EH (cell line): ENCODE data around the gene TMEM255B.
"Not testable (repeated sequence)": the region's sequence is repeated elsewhere in the genome, so short reads cannot be mapped to it uniquely, and the experiment has no call there.

Experiments used
- DNase-seq: peaks from one replicate; pipeline ENCODE4 v3.0.0-alpha.2; 2015; ENCODE audit warnings: low read depth

TMEM255B gene

DNA sequence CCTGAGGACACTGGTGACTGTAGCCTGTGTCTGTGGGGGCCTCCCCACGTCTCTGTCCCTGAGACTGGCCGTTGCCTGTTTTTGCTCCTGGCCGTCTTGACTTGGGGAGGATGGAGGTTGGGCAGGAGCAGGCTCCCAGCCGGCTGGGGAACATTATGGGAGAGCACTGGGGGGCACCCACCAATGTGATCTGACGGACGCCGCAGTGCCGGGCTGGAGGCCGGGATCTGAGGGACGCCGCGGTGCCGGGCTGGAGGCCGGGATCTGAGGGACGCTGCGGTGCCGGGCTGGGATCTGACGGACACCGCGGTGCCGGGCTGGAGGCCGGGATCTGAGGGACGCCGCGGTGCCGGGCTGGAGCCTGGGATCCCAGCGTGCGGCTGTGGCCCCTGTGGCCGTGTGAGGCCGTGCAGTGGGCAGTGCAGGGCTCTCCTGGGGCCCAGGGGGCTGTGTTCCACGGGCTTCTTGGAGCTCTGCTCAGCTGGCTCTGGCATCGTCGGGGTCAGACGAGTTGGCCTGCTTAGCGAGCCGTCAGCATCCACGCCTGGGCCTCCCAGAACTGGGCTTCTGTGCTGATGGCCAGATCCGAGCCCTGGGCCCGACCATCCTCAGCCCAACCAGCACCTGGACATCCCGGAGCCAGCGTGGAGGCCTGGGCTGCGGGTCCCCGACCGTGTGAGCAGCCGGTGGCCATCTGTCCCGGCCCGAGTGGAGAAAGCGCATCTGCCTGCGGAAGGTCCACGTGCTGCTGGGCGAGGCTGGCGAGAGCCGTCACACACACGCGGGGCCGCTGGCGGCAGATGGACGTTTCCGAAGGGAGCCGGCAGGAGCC, 59.0 kb downstream of the TMEM255B start:
- no peak for DNase-seq

DNA sequence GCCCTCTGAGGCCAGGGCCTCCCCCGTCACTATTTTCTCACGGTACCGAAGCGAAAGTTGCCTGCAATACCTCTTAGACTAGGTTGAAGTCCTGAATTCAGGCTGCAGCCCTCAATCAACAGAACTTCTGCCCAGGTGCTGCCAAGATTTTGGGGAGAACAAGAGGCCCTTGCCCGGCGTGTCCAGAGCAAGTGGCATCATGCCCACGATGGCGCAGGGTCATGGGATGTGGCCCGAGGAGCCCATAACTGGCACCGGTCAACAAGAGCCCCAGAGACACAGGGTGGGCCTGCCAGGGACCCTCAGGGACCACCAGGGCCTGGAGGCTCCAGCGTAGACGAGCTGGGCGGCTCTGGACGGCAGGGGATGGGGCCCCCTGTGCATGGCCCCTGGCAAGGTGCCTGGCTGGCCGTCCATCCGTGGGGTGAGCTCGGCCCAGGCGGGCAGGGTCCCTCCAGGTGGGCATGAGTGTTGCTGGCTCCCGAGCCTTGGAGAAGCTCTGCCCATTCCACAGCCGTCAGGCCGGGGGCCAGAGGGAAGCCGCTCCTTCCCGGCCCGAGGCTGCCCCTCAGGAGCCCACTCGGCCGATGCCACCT, 59.8 kb downstream of the TMEM255B start:
- no peak for DNase-seq

GRCh38 chr13:113819341-113819730, 60.3 kb downstream of the TMEM255B start:
- no peak for DNase-seq

- no peak for DNase-seq
Measured at GRCh38 chr13:113819731-113820715, 61.0 kb downstream of the TMEM255B start.

GRCh38 chr13:113820813-113821651, 62.0 kb downstream of the TMEM255B start:
- DNase-seq, result peak; percentile 99

GRCh38 chr13:113821847-113822246, 62.8 kb downstream of the TMEM255B start:
- no peak for DNase-seq

- no peak for DNase-seq
Measured at GRCh38 chr13:113822266-113822665, 63.2 kb downstream of the TMEM255B start.

DNA sequence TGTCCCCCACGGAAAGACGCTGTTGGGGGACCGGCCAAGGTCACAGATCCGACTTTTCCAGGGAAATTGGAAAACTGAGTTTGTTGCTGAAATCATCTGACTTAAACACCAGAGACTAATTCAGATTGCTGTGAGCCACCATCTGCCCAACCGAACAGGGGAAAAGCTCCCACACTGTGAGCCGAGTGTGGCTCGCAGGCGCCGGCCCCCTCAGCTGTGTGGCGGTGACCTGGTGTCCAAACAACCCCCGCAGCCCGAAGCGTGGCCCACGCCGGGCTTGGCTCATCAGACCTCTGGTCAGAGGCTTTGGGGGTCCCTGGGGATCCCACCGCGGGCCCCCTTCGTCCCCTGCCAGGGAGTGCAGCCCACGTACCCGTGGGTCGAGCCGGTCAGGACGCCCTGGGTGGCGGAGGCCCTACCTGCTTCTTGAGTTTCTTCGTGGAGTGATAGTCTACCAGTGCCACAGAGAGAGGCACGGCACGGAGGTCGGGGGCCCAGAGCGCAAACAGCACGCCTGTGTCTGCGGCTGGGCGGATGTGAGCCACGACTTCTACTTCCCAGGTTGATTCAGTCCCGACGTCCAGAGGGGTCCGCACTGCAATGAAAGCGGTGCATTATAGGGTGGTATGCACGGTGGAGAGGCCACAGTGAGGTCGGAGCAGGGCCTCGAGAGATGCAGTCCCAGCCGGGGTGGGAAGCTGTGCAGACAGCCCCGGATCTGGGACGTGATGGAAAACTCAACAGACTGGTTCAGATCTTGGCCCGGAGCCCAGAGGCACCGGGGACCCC, 64.1 kb downstream of the TMEM255B start:
- no peak for DNase-seq

DNA sequence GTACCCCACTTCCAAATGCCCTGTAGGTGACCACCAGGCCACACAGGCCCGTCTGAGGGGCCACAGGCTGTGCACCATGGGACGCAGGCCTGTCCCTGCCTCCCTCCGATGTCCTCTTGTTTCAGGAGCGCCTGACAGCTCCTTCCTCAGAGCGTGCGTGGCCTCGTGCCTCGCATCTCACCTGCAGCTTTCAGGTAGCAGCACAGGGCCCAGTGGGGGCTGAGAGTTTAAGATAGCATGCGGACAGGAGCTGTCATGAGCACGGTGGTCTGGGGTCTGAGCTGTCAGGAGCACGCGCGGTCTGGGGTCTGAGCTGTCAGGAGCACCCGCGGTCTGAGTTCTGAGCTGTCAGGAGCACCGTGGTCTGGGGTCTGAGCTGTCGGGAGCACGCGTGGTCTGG, 64.7 kb downstream of the TMEM255B start:
- DNase-seq, result no peak

- DNase-seq, result no peak
Measured at GRCh38 chr13:113825841-113826240, 66.8 kb downstream of the TMEM255B start.

DNA sequence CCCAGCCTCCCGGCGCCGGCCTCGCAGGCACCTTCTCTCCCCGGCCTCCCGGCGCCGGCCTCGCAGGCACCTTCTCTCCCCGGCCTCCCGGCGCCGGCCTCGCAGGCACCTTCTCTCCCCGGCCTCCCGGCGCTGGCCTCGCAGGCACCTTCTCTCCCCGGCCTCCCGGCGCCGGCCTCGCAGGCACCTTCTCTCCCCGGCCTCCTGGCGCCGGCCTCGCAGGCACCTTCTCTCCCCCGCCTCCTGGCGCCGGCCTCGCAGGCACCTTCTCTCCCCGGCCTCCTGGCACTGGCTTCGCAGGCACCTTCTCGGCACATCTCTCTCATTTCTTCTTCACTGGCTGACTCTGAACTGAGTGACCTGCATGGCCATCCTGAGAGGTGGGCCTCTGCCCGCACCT, 67.4 kb downstream of the TMEM255B start:
- DNase-seq, result not testable (repeated sequence)

DNA sequence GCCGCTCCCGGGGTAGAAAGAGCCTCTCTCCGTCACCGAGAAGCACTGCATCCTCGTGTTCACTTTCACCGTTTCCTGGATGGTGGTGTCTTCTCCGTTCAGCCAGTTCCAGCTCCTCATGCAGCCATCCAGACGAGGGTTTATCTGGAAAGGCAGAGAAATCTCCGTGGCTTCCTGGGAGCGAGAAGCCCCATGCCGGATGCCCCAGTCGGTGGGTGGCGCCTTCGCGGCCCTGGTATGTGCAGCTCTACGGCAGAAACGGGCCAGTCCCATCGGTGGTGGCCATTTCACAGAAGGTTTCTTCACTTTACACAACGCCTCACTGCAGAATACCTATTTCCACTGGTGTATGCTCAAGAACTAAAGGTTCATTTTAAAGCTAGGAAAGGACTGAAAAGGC, 68.0 kb downstream of the TMEM255B start:
- no peak for DNase-seq

DNA sequence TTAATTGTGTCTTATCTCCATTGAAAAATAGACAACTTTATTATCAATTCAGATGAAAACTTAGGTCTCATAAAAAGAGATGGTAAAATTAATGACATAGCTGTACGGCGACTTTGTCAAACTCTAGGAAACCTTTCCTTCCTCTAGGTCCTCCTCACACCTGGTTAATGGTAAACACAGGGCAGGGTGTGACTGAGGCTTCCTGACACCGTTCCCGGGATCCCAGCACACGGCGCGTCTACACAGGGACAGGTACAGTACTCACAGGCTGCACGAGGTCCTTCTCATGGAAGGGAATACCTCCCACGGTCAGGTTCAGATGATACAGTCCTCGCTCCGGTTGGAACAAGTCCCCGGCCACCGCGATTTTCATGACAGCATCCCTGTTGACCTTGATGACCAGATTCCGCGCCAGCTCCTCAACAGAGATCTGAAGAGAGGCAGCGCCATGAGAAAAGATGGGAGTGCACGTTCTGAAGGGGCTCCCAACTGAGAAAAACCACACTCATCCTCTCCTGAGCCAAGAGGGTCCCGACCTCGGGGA, 69.3 kb downstream of the TMEM255B start:
- DNase-seq, result no peak

DNA sequence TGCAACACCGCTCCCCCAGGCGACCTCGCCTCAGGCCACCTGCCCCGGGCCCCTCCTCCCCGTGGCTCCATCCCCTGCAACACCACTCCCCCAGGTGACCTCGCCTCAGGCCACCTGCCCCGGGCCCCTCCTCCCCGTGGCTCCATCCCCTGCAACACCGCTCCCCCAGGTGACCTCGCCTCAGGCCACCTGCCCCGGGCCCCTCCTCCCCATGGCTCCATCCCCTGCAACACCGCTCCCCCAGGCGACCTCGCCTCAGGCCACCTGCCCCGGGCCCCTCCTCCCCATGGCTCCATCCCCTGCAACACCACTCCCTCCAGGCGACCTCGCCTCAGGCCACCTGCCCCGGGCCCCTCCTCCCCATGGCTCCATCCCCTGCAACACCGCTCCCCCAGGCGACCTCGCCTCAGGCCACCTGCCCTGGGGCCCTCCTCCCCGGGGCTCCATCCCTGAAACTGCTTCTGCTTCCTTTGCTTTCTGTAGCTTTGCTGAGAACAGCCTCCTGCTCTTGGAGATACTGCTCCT, 71.5 kb downstream of the TMEM255B start:
- DNase-seq, result not testable (repeated sequence)

- no peak for DNase-seq
Measured at GRCh38 chr13:113831061-113831460, 72.0 kb downstream of the TMEM255B start.

DNA sequence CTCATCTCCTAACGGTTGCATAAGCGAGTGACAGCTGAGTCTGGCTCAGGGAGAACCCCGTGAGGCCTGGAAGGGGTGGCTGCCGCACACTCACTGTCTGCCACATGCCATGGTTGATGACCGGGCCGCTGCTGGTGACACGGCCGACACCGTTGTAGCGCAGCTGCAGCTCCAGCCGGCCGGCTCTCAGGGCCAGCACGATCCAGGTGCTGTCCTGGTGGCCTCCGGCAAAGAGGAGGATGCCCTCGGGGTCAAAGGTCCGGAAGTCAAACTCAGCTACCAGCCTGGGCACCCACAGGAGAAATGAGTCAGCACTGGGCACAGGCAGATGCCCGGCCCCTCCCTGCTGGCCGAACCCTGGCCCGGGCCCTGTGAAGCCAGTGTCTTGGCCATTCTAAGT, 73.2 kb downstream of the TMEM255B start:
- no peak for DNase-seq

- DNase-seq, result no peak
Measured at GRCh38 chr13:113832631-113833030, 73.6 kb downstream of the TMEM255B start.

GRCh38 chr13:113833111-113833830, 74.2 kb downstream of the TMEM255B start:
- no peak for DNase-seq

- DNase-seq, result not testable (repeated sequence)
Measured at GRCh38 chr13:113834006-113834405, 75.0 kb downstream of the TMEM255B start.
